GM19324 (cell line): Measurements from ENCODE around the gene CAMK1.

ENCODE experiments used
- ATAC-seq: cut with Tn5 transposase; IDR thresholded peaks from one replicate; pipeline ENCODE4 v1.9.1; 2021; ENCODE audit warnings: mild to moderate bottlenecking, moderate library complexity; ENCODE audit not compliant: unreplicated experiment, low FRiP score

The CAMK1 gene

GRCh38 chr3:9716801-9717555 is 52.8 kb downstream of the CAMK1 start:
- ATAC-seq: no peak

GRCh38 chr3:9715764-9716437 is 53.8 kb downstream of the CAMK1 start:
- ATAC-seq: no peak

GRCh38 chr3:9715136-9715535 is 54.6 kb downstream of the CAMK1 start:
- ATAC-seq: no peak

GRCh38 chr3:9713142-9713541 is 56.6 kb downstream of the CAMK1 start:
- no peak for ATAC-seq

- no peak for ATAC-seq
These were observed 57.3 kb downstream of the CAMK1 start for GRCh38 chr3:9712415-9712814.

GRCh38 chr3:9710174-9710739 is 59.5 kb downstream of the CAMK1 start:
- ATAC-seq: no peak
